Activated CD8-positive, alpha-beta memory T cell treated with anti-CD3 and anti-CD28 coated beads for 36 hours (primary cell): ENCODE data around the gene EDDM3A. TPM values are rescaled to one million over a fixed set of nuclear protein-coding genes. Genes with fewer than 3 reads are reported as not detected.
"Not testable (repeated sequence)": the region's sequence is repeated elsewhere in the genome, so short reads cannot be mapped to it uniquely, and the experiment has no call there.

Source experiments
- CTCF ChIA-PET: fragments of 350-600 bp; sonication (Branson Sonifier 250); formaldehyde crosslinking; loops from one replicate; lab custom pipeline; 2021; ENCODE audit warnings: antibody characterized with exemption; lab: Charles Lee
- POLR2A ChIA-PET: fragments of 350-600 bp; sonication (Branson Sonifier 250); formaldehyde crosslinking; loops from one replicate; lab custom pipeline; 2021; ENCODE audit warnings: antibody characterized with exemption; lab: Charles Lee
- total RNA-seq, 2 experiments: library from RNA; stranded (reverse); gene quantifications; one replicate each; pipeline ENCODE4 v1.2.3, GENCODE V29; 2021

Gene EDDM3A
- total RNA-seq, 2 experiments from 2014 or later: not detected

- ChIA-PET CTCF (interaction anchor here (0.8 to 1.4 kb wide), 2 partner anchors 33 to 127 kb away, joined by 3 read pairs; no protein-coding TSS in a partner anchor), POLR2A (no interaction called here)
Measured at GRCh38 chr14:20730891-20731290, 14.8 kb upstream of the EDDM3A start.

GRCh38 chr14:20732477-20732876 is 13.2 kb upstream of the EDDM3A start:
- CTCF ChIA-PET: no interaction called here
- POLR2A ChIA-PET: no interaction called here

GRCh38 chr14:20732979-20733635 is 12.6 kb upstream of the EDDM3A start:
- CTCF ChIA-PET: no interaction called here
- POLR2A ChIA-PET: no interaction called here

- ChIA-PET POLR2A (no interaction called here), CTCF (no interaction called here)
Measured at GRCh38 chr14:20733684-20734429, 11.8 kb upstream of the EDDM3A start.

- ChIA-PET POLR2A (no interaction called here), CTCF (no interaction called here)
Measured at GRCh38 chr14:20734430-20734806, 11.3 kb upstream of the EDDM3A start.

GRCh38 chr14:20738292-20738691 is 7.4 kb upstream of the EDDM3A start:
- POLR2A ChIA-PET, CTCF ChIA-PET: not testable (repeated sequence)

GRCh38 chr14:20742132-20742531 is 3.6 kb upstream of the EDDM3A start:
- ChIA-PET CTCF (no interaction called here), POLR2A (no interaction called here)

GRCh38 chr14:20743556-20743955 is 2.1 kb upstream of the EDDM3A start:
- ChIA-PET CTCF (no interaction called here), POLR2A (no interaction called here)

GRCh38 chr14:20746566-20746965 is 879 bp downstream of the EDDM3A start:
- CTCF ChIA-PET: interaction anchor here (1.3 kb wide), 1 partner anchor 17 kb away, joined by 3 read pairs; no protein-coding TSS in a partner anchor
- POLR2A ChIA-PET: interaction anchor here (0.6 kb wide), 1 partner anchor 636 kb away, joined by 5 read pairs; no protein-coding TSS in a partner anchor

GRCh38 chr14:20748439-20748838 is 2.8 kb downstream of the EDDM3A start:
- CTCF ChIA-PET: no interaction called here
- POLR2A ChIA-PET: no interaction called here

- CTCF ChIA-PET: no interaction called here
- POLR2A ChIA-PET: no interaction called here
Measured at GRCh38 chr14:20750194-20750593, 4.5 kb downstream of the EDDM3A start.

- CTCF ChIA-PET: no interaction called here
- POLR2A ChIA-PET: no interaction called here
Measured at GRCh38 chr14:20751963-20752562, 6.4 kb downstream of the EDDM3A start.

GRCh38 chr14:20754308-20754707 is 8.6 kb downstream of the EDDM3A start:
- CTCF ChIA-PET: no interaction called here
- POLR2A ChIA-PET: no interaction called here

GRCh38 chr14:20755037-20755436 is 9.3 kb downstream of the EDDM3A start:
- POLR2A ChIA-PET: no interaction called here
- CTCF ChIA-PET: no interaction called here

- POLR2A ChIA-PET: no interaction called here
- CTCF ChIA-PET: interaction anchor here (0.6 kb wide), 1 partner anchor 99 kb away, joined by 3 read pairs; no protein-coding TSS in a partner anchor
Measured at GRCh38 chr14:20757965-20758364, 12.3 kb downstream of the EDDM3A start.

- POLR2A ChIA-PET: not testable (repeated sequence)
Measured at GRCh38 chr14:20759465-20759864, 13.8 kb downstream of the EDDM3A start.

GRCh38 chr14:20760950-20761349 is 15.3 kb downstream of the EDDM3A start:
- ChIA-PET CTCF (interaction anchor here (1.4 kb wide), 1 partner anchor 9 kb away, joined by 3 read pairs; no protein-coding TSS in a partner anchor), POLR2A (no interaction called here)

More at GRCh38 chr14:20759465-20759864, 13.8 kb downstream of the EDDM3A start:
- CTCF ChIA-PET: not testable (repeated sequence)

- POLR2A ChIA-PET: no interaction called here
- CTCF ChIA-PET: no interaction called here
Measured at GRCh38 chr14:20768593-20768892, 22.9 kb downstream of the EDDM3A start.

- ChIA-PET CTCF (no interaction called here), POLR2A (no interaction called here)
Measured at GRCh38 chr14:20769421-20769820, 23.7 kb downstream of the EDDM3A start.

- POLR2A ChIA-PET: no interaction called here
- CTCF ChIA-PET: no interaction called here
Measured at GRCh38 chr14:20772650-20773049, 27.0 kb downstream of the EDDM3A start.
